GM12878 (cell line): ENCODE data around the gene CCDC110. TPM values are rescaled to one million over a fixed set of nuclear protein-coding genes. Genes with fewer than 3 reads are reported as not detected.

Experiments
- ATAC-seq: fragments of 200-7000 bp; cut with Tn5 transposase; 3 replicates; pipeline ENCODE4 v1.9.1; 2020; ENCODE audit warnings: mild to moderate bottlenecking, moderate library complexity
- BruUV-seq: library from RNA; stranded (reverse); fragments of 400-500 nt; replicated peaks from 2 replicates; lab custom pipeline; 2021; lab: Mats Ljungman, UMichigan
- CTCF ChIA-PET: fragments of 300-600 bp; sonication (Branson Sonifier 250); formaldehyde crosslinking; extraction: SDS; loops from one replicate; lab custom pipeline; 2021; ENCODE audit warnings: inconsistent platforms; lab: Yijun Ruan, JAX
- POLR2A ChIA-PET: fragments of 350-600 bp; formaldehyde crosslinking; extraction: SDS; loops from one replicate; lab custom pipeline; 2021; ENCODE audit warnings: inconsistent platforms; lab: Charles Lee
- RAD21 ChIA-PET: fragments of 300-600 bp; sonication (Branson Sonifier 250); formaldehyde crosslinking; loops from one replicate; lab custom pipeline; 2023; ENCODE audit warnings: antibody characterized with exemption; ENCODE audit not compliant: unreplicated experiment; lab: Charles Lee
- SMC1A ChIA-PET: fragments of 300-600 bp; sonication (Branson Sonifier 250); formaldehyde crosslinking; loops from one replicate; lab custom pipeline; 2023; ENCODE audit not compliant: unreplicated experiment, uncharacterized antibody; lab: Charles Lee
- DNase-seq: peaks from one replicate; pipeline ENCODE4 v3.0.0-alpha.2; 2011; ENCODE audit warnings: low read depth, low spot score
- FAIRE-seq: peaks from 3 replicates; lab custom pipeline; 2011; peaks lifted over from hg19 to GRCh38; lab: Jason Lieb, UNC
- H2AFZ ChIP-seq: 2 replicates; pipeline ENCODE4 v1.6.0; 2011; ENCODE audit warnings: low read depth, low read length, control low read depth; ENCODE audit not compliant: control insufficient read depth
- H3K27ac ChIP-seq: 2 replicates; pipeline ENCODE4 v1.5.1; 2011; ENCODE audit warnings: control low read depth; ENCODE audit not compliant: control insufficient read depth, insufficient read depth
- H3K27me3 ChIP-seq, 2 experiments: replicated peaks in 1 of 2; 2 replicates each; pipeline versions ENCODE4 v1.6.0 to v1.6.1; 2011; ENCODE audit warnings: low read length in 1 of 2; ENCODE audit not compliant: control insufficient read depth in 2 of 2, insufficient read depth in 2 of 2
- H3K36me3 ChIP-seq, 2 experiments: 2 replicates each; pipeline ENCODE4 v1.5.1; 2011; ENCODE audit warnings: low read length in 1 of 2; ENCODE audit not compliant: control insufficient read depth in 2 of 2, insufficient read depth in 2 of 2
- H3K4me1 ChIP-seq: 2 replicates; pipeline ENCODE4 v1.6.1; 2011; ENCODE audit warnings: mild to moderate bottlenecking, low read length, moderate library complexity, mixed read lengths; ENCODE audit not compliant: control insufficient read depth, insufficient read depth
- H3K4me2 ChIP-seq: 2 replicates; pipeline ENCODE4 v1.6.0; 2011; ENCODE audit warnings: control low read depth; ENCODE audit not compliant: control insufficient read depth, insufficient read depth
- H3K4me3 ChIP-seq: fragments of 200-600 bp; sonication (generic); 2 replicates; pipeline ENCODE4 v1.5.1; 2016
- H3K79me2 ChIP-seq: 2 replicates; pipeline ENCODE4 v1.6.0; 2011; ENCODE audit warnings: low read length; ENCODE audit not compliant: control insufficient read depth, insufficient read depth
- H3K9ac ChIP-seq: 2 replicates; pipeline ENCODE4 v1.8.0; 2011; ENCODE audit warnings: low read length, control low read depth, mixed read lengths; ENCODE audit not compliant: control insufficient read depth, insufficient read depth
- H3K9me3 ChIP-seq: replicated peaks from 3 replicates; pipeline ENCODE4 v1.5.1; 2011; ENCODE audit warnings: mild to moderate bottlenecking, low read length; ENCODE audit not compliant: control insufficient read depth, insufficient read depth
- H4K20me1 ChIP-seq: 2 replicates; pipeline ENCODE4 v1.6.0; 2011; ENCODE audit not compliant: control insufficient read depth, insufficient read depth
- JUNB ChIP-seq: IDR thresholded peaks from 2 replicates; pipeline ENCODE4 v1.6.1; 2016; ENCODE audit warnings: antibody characterized with exemption, mild to moderate bottlenecking
- NFYB ChIP-seq: IDR thresholded peaks from 2 replicates; pipeline ENCODE4 v1.6.1; 2011; ENCODE audit warnings: low read depth, mild to moderate bottlenecking, low read length, improper control_type of control experiment, moderate library complexity; ENCODE audit not compliant: insufficient read depth
- POLR2AphosphoS5 ChIP-seq: IDR thresholded peaks from 2 replicates; pipeline ENCODE4 v1.6.1; 2011; ENCODE audit warnings: mild to moderate bottlenecking, low read length, inconsistent platforms
- TCF12 ChIP-seq: IDR thresholded peaks from 2 replicates; pipeline ENCODE4 v1.6.1; 2011; ENCODE audit warnings: low read depth, mild to moderate bottlenecking, low read length
- WGBS: methylation state at CpG from one replicate; pipeline ENCODE4 v1.1.6; 2016; ENCODE audit warnings: low lambda C conversion rate; ENCODE audit not compliant: insufficient replicate concordance, insufficient coverage; ENCODE audit errors: missing lambda C conversion rate; 5-methylcytosine and 5-hydroxymethylcytosine counted together
- in situ Hi-C: fragments of 300-500 bp; cut with MboI; formaldehyde crosslinking; loops from 9 replicates; pipeline ENCODE4 v1.14.3; 2018; ENCODE audit warnings: mixed read lengths
- intact Hi-C: fragments of 100-400 bp; cut with micrococcal nuclease; formaldehyde crosslinking; loops from one replicate; pipeline ENCODE4 v1.14.2; 2022; ENCODE audit not compliant: unreplicated experiment
- polyA plus RNA-seq, 11 experiments: library from polyadenylated mRNA; depleted of rRNA in 4 of 11; unstranded in 6 of 11; stranded (reverse) in 5 of 11; fragments of >200 nt; fragmentation: Nextera tagmentation in 4 of 11; fragmentation: Illumina TruSeq in 1 of 11; extraction: Ambion mirVana in 4 of 11; extraction: Trizol in 1 of 11; gene quantifications; 1 replicate in 1 of 11; 2 replicates in 10 of 11; pipeline versions ENCODE4 v1.2.1 to v1.2.3, GENCODE V29; 2011 to 2016; ENCODE audit warnings: inconsistent platforms in 2 of 11, missing spikeins in 2 of 11, low read depth in 1 of 11
- total RNA-seq, 4 experiments: library from RNA; depleted of rRNA in 3 of 4; stranded (reverse); fragments of >200 nt in 3 of 4; fragmentation: Illumina TruSeq in 1 of 4; extraction: Trizol in 1 of 4; gene quantifications; 2 replicates each; pipeline versions ENCODE4 v1.2.1 to v1.2.3, GENCODE V29; 2013 to 2021

Gene CCDC110
- total and polyA plus RNA-seq, 10 of the 15 experiments (the other 5 are each of a cell fraction or from before 2014, with no cell fraction given), result 0.85 to 3.1 (median 2.1) TPM; not detected in 1

- DNase-seq (no peak), ATAC-seq (no peak), FAIRE-seq (no peak)
- no peak overlapping the region for H3K4me2 ChIP-seq
- RAD21 ChIA-PET, result no interaction called here
- no peaks in the 10 kb centered on the region for H3K36me3 ChIP-seq
- no peak overlapping the region for H2AFZ ChIP-seq
- H3K4me3 ChIP-seq, result no peak overlapping the region
- H3K27me3 ChIP-seq, result no peaks in the 10 kb centered on the region
- H3K4me1 ChIP-seq, result no peaks in the 10 kb centered on the region
- no peaks in the 10 kb centered on the region for H3K79me2 ChIP-seq
- CTCF ChIA-PET, result interaction anchor here (1.3 kb wide), 1 partner anchor 135 kb away, joined by 3 read pairs; no protein-coding TSS in a partner anchor
- 89% methylated on average over 6 of the region's 6 CpGs for WGBS
- no peak overlapping the region for H3K9ac ChIP-seq
- TF ChIP-seq TCF12 (no peak), JUNB (no peak)
- H3K9me3 ChIP-seq, result no peaks in the 10 kb centered on the region; the same call in 2 of the 3 replicates
- intact Hi-C loops (no loop called here), in situ Hi-C loops (no loop called here)
- H3K27ac ChIP-seq, result no peak overlapping the region
- SMC1A ChIA-PET, result no interaction called here
- no TSS peak for BruUV-seq
- POLR2A ChIA-PET, result no interaction called here
- no peaks in the 10 kb centered on the region for H4K20me1 ChIP-seq
These were observed 8.0 kb downstream of the CCDC110 start for GRCh38 chr4:185463541-185463940.

DNA sequence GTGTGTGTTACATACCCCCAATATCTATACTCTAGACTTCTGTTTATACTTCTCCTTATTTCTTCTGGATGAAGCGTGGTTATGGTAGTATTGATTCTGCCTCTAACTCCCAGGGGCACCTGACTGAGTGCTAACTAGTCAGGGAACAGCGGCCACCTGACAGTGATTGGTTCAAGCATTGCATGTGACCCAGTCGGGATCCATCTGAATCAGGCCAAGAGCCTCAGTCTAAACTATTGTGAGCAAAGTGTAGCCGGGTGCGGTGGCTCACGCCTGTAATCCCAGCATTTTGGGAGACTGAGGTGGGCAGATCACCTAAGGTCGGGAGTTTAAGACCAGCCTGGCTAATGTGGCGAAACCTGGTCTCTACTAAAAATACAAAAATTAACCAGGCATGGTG, 10.0 kb downstream of the CCDC110 start:
- intact Hi-C loops, result no loop called here
- no peaks in the 10 kb centered on the region for H3K4me1 ChIP-seq
- H3K9me3 ChIP-seq, result no peaks in the 10 kb centered on the region
- RAD21 ChIA-PET, result no interaction called here
- TF ChIP-seq NFYB (0 out of 2 replicates have a peak, but pooled peaks have one; percentile 50), POLR2AphosphoS5 (no peak)
- H3K4me2 ChIP-seq, result no peak overlapping the region
- no peaks in the 10 kb centered on the region for H3K36me3 ChIP-seq
- H3K79me2 ChIP-seq, result no peaks in the 10 kb centered on the region
- POLR2A ChIA-PET, result no interaction called here
- in situ Hi-C loops, result no loop called here
- ATAC-seq, result no peak
- H3K4me3 ChIP-seq, result no peak overlapping the region
- H2AFZ ChIP-seq, result no peak overlapping the region
- H3K27ac ChIP-seq, result no peak overlapping the region
- no peak for FAIRE-seq
- no peak overlapping the region for H3K9ac ChIP-seq
- no peak for DNase-seq
- CTCF ChIA-PET, result no interaction called here
- H4K20me1 ChIP-seq, result no peaks in the 10 kb centered on the region
- 87% methylated on average over 8 of the region's 8 CpGs for WGBS
- H3K27me3 ChIP-seq, result no peaks in the 10 kb centered on the region
- no TSS peak for BruUV-seq
- SMC1A ChIA-PET, result no interaction called here
